Stimulated activated CD4-positive, alpha-beta T cell treated with anti-CD3 and anti-CD28 coated beads, Interleukin-4, amount 100 ng/mL, for 24 hours (primary cell): Measurements from ENCODE around the gene ZBTB42.

Source experiments
- DNase-seq: peaks from one replicate; pipeline ENCODE4 v3.0.0-alpha.2; 2020

Gene ZBTB42

DNA sequence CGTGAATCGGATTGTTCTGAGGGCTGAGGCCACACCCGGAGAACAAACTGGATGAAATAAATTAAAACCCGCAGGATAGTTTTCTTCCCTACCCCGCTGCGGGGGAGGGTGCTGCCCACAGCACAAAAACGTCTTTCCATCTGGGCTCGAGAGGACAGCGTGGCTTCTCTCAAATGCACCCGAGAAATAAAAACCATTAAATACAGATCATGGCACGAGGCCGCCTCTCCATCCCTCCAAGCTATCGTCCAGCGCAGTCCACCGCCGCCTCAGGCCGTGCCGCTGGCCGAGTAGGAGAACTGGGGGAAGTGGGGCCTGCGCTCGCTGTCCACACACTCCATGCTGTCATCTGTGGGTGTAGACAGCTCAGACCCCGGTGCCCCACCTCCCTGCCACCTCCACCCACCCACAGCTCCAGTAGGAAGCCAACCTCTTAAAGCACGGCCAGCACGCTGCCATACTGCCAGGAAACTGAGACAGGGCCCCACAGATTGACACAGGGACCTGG is 30.8 kb upstream of the ZBTB42 start:
- DNase-seq = no peak

DNA sequence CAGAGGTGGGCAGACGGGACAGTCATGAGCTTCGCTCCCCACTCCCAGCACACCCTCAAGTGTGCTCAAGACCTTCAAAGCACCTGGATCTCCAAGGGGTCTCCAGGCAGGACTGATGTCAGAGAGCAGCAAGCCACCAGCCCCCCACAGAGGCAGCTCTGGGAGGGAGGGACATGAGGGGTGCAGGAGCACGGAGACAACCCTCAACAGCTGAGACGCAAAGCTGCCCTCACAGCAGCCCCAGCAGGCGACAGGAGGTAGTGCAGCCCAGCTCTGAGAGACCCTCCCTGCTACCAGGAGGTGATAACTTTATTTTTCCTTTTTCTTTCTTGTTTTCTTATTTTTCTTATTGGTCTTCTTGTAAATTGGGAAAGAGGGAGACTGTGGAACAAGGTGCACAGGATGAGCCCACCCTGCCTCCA is 30.0 kb upstream of the ZBTB42 start:
- peak; percentile 29 for DNase-seq

DNA sequence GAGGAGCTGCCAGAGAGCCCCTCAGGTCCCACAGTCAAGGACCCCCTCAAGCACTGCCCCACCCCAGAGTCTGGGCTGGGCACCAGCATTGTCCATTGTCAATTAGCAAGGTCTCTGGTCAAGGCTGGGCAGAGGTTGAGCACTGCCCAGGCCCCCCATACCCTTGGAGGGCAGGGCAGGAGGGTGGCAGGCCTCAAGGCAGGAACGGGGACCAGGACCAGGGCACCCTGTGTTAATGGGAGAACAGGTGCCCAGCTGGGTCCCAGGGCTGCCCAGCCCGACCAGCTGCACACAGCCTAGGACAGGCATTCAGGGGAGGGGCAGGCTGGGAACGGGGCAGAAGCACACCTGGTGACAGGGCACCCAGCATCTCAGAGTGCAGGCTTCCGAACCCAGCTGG is 29.5 kb upstream of the ZBTB42 start:
- DNase-seq = no peak

DNA sequence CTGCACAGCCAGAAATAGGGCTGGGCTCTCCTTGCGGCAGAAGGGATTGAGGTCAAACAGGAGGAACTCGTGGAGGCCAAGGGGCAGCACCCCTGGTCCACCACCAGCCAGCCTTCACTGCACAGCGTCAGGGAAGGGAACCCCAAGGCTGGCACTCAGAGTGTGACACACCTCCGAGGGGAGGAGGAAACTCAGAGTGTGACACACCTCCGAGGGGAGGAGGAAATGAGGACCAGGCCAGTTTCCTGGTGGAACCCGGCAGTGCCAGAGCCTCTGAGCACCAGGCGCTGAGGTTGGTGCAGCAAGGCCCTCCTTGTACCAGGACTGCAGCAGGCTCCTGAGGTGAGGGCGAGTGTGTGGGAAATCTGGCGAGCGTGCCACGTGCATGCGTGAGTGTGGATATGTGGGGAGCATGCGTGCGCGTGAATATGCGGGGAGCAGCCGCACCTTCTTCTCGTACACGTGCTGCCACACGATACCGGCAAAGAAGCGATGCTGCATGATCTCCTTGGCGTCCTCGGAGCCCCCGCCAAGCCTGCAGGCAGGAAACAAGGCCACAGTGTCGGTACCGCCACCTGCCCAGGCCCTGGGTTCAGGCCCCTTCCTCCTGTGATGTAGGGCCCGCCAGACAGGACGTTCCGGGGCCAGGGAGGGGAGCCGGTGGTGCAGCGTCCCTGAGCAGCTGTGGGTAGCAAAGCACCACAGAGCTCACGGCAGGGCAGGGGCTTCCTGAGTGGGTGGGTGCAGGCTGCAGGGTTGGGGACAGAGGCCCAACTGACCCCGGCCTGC is 28.8 kb upstream of the ZBTB42 start:
- no peak for DNase-seq

DNA sequence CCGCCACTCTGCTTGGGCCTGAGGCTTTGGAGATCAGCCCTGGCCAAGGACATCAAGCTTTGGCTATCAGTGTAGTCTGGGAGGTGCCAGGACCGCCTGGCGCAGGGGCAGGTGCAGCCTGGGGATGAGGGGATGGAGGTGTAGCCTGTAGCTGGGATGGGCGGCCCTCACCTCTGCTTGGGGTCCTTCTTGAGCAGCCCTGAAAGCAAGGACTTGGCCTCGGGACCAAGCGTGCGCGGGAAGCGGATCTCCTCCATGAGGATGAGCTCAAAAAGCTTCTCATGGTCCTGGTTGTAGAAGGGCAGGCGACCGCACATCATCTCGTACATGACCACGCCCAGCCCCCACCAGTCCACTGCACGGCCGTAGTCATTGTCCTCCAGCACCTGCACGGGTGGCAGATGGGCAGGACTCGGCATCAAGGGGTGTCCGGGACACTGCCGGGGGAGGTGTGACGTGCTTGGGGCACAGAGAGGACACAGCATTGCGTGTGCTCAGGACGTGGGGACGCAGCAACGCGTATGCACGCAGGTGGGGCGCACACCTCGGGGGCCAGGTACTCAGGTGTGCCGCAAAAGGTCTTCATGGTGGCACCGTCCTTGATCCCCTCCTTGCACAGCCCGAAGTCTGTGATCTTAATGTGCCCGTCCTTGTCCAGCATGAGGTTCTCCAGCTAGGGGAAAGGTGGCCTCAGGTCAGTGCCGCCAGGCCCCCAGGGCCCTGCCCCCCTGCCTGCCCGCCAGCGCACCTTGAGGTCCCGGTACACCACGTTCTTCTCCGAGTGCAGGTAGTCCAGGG is 28.0 kb upstream of the ZBTB42 start:
- no peak for DNase-seq

DNA sequence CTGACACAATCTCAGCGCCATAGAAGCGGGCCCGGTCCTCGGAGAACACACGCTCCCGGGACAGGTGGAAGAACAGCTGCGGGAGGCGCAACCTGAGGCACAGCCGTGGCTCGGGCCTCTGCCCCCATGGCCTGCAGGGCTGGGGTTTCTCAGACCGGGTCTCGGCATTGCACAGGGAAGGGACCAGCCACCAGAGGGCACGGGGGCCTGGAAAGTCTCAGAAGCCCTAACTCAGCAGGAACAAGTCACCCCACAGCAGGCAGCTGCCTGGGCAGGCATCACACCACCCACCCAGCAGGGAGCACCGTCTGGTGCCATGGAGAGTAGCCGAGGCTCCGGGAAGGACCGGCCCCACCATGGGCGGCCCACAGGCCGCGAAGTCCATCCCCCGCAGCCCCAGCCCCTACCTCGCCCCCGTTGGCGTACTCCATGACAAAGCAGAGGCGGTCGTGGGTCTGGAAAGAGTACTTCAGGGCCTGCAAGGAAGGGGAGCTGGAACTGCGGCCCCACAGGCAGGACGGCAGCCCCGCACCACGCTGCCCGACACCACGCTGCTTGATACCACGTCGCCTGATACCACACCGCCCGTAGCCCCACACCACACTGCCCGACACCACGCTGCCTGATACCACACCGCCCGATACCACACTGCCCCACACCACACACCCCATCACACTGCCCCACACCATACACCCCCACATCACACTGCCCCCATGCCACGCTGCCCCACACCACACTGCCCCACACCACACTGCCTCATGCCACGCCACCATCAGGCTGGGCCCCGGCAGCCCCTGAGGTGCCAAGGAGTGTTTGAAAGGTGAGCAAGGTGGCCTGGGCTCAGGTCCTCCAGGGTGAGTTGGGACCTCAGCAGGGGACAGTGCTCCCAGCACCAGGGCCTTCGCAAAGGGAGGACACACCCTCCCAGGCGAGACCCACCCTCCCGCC is 27.1 kb upstream of the ZBTB42 start:
- no peak for DNase-seq

DNA sequence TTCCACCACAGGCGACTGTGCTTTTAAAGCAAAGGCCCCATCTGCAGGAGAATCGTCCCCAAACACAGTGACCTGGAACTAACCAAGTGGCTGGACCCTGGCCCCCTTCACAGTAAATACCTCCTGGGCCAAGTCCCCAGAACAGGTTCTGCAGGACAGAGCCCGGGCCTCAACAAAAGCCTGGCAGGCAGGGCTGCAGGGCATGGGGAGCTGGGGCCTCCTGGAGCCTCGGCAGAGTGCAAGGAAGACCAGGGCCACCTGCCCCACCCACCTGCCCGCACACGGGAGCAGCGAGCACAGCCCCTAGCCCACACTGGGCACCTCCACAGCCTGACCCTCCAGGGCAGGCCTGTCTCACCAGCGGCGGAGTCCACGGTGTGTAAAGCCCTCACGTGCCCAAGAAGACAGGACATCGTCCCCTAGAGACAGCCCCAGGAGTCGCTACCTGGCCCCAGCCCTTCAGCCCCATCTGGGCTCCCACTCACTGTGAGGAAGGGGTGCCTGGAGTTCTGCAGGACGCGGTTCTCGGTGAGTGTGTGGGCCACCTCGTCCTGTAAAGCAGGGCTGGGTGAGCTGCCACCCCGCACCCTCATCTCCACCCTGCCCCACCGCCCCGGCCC is 26.3 kb upstream of the ZBTB42 start:
- DNase-seq = no peak

DNA sequence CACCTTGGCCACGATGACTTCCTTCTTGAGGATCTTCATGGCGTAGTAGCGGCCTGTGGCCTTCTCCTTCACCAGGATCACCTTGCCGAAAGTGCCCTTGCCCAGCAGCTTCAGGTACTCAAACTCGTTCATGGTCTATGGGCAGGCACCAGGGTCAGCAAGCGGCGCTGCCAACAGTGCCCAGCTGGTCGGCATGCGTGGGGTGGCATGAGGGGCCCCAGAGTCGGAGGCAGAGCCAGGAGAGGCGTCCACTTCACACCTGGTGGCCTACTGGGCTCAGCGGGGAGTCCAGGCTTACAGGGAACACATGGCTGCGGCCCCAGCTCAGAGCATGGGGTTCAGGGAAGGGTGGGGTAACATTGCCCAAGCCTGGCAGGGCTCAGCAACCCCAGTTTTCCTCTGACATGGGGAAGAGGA is 25.8 kb upstream of the ZBTB42 start:
- no peak for DNase-seq

DNA sequence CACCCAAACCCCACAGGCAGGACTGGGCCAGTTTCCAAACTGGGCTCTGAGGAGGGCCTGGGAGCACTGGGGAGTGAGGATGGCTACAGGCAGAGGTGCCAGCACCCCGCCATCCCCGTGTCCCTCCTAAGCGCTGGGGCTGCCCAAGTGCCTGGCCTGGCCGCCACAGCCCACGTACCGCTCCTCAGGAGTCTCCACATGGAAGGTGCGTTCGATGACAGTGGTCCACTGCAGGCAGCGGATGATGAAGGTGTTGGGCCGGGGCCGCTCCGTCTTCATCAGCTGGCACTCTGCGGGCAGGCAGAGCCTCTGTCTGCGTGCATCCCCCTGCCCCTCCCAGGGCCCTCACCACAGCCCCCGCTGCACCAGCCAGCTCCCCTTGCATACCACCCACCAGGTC is 24.4 kb upstream of the ZBTB42 start:
- DNase-seq = no peak

DNA sequence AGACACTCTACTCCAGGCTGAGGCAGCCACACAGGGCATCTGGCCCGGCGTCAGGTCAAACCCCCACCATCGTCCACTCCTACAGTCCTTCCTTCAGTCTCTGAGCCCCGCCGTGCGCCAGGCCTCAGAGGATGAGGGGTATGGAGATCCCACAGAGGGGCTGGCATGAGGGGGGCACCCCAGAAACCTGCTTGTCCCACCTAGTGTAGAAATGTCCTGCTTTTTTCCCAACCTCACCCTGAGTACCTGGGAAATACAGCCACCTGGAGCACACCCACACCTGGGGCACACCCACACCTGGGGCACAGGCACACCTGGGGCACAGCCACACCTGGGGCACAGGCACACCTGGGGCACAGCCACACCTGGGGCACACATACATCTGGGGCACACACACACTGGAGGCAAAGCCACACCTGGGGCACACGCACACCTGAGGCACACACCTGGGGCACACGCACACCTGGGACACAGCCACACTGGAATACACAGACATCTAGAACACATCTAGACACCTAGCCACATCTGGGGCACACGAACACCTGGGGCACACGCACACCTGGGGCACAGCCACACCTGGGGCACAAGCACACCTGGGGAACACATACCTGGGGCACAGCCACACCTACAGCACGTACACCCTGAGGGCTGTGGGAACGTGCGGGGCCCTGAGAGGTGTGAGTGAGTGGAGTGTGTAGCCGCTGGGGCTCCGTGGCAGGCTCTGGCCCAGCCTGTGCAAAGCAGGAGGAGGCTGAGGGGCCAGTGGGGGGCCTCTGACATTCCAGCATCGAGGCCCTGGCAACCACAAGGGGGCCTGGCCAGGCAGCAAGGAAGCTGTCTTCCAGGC is 23.7 kb upstream of the ZBTB42 start:
- DNase-seq = no peak

DNA sequence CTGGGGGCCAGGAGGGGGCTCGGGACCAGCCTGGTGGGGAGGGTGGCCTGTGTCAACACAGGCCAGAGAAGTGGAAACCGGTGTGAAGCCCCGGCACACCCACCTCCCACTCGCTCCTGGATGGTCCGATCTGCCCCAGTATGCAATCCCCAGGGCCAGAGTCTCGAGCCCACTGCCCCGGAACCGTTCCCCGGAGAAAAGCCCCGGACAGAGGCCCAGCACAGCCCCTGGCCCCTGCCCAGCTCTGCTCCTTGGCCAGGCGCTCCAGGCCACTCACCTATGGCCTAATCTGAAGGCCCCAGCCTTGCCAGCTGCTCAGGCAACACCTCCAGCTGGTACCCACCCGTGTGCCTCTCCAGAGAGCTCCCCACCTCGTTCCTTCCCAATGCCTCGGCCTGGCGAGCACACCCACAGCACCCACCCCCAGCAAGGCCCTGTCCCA is 23.1 kb upstream of the ZBTB42 start:
- DNase-seq = no peak

DNA sequence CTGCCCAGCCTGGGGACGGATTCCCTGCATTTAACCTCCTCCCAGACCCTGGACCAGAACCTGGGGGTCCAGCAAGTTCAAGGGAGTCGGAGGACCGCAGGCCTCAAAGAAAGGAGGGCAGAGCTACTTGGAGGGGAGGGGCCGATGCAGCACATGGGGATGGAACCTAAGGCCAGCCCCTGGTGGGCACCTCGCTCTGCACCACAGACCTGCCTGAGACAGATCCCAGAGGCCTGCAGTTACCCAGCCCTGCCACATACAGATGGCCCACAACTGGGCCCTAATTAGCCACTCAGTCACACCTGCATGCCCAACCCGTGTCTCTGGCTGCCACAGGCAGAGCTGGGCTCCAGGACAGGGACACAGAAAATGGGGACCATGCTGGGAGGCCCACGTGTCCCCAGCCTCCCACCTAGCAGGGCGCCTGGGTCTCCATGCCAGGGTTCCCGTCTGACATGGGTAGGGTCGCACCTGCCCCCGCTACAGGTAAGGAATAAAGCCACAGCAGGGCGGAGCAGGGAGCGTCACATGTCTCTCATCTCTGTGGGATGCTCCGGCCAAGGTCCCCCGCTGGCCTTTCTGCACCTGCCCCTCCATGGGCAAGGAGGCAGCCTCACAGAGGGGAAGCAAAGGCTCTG is 22.1 kb upstream of the ZBTB42 start:
- no peak for DNase-seq

DNA sequence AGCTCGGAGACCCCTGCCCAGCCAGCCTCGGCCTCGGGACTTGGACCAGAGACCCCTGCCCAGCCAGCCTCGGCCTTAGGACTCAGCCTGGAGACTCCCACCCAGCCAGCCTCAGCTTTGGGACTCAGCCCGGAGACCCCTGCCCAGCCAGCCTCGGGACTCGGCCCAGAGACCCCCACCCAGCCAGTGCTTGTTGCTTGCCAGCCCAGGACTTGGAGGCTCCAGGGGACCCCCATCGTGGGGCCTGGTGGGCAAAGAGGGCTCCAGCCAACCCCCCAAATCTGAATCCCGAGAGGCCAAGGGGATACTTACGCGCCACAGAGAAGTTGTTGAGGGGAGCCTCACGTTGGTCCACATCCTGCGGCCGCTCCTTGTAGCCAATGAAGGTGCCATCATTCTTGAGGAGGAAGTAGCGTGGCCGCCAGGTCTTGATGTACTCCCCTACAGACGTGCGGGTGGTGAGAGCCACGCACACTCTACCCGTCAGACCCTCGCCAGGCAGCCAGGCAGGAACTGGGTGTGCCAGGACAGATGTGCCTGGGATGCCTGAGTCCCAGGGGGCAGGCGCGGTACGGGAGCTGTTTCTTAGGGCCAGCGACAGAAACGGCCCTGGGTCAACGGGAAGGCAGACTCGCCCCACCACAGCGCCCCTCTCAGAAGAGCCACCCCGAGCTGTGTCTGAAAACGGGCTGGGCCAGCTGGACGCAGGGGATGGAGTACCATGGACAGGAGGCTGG is 21.0 kb upstream of the ZBTB42 start:
- no peak for DNase-seq

DNA sequence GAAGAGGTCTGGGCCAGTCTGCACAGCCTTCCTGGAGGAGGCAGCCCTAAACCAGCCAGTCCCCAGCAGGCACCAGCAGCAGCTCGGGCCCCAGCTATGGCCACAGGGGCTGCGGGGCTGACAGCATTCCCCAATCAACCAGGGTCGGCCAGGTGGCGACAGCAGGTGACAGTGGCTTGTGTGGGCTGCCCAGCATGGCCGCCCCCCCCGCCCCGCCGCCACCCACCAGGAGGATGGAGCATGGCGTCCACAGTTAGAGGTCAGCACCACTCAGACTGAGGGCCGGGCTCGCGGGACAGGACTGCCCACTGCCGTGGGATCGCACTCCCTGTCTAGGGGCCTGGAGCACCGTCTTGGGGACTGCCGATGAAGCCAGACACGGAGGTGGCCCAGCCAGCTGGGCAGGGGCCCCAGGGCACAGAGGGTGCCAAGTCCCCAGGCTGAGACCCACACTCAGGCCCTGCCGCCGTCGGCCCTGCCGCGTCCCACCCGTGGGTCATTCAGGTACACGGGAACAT is 20.3 kb upstream of the ZBTB42 start:
- no peak for DNase-seq

DNA sequence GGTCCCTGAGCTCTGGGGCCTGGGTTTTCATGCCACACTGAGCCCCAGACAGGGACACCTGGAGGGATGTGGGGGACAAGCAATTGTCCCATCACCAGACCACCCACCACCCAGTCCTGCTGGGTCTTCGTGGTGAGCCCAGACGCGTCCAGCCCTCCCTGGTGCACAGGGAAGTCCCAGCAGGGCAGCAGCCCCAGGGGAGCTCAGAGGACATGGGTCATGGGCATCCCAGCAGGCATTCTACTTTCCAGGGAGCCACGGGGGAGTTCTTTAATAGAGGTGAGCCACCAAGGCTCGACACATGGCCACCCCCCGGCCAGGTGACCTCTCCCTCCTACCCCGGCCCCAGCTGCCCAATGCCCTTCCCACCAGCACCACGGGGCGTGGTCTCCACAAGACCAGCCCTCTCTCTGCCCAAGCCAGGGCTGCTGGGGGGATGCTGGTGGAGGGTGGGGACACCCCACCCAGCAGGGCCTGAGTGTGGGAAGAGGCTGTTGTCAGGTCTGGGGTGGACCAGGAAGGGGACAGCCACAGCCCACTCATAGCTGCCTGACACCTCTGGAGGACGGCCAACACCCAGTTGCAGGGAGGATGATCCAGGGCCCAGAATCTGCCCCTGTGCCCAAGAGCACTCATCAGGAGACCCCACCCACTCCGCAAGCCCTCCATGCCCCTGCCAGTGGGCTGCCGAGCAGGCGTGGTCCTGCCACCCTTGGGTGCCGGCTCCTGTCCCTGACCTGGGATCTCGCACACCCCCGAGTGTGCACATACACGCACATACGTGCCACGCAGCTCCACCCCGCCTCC is 19.4 kb upstream of the ZBTB42 start:
- DNase-seq = no peak

DNA sequence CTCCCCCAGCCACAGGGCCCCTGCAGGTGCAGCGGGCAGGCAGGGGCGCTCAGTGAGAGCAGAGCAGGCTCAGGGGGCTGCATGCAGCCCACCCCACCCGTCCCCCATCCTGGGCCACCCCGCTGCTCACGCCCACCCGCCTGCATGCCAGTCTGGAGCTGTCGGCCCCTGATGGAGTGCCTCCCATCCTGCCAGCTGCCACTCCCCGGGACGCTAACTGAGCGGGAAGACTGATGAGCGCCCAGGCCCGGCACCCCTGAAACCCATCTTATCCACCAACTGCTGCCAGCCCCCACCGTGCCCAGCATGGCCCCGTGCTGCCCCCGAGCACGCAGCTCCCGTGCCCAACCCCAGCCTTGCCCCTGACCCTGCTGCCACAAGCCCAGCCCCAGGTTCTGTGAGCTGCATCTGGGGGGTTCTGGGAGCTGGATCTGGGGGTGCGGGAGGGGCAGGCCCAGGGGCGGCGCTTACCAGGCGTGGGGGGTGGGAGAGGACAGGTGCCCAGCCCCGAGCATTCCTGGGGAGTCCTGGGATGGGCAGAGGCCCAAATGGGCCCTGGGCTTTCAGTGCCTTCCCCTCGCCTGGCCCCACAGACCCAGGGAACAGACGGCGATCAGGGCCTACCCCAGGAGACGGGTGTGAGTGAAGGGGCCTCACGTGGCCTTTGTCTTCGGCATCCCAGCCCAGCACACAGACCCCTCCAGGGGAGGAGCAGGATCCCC is 18.7 kb upstream of the ZBTB42 start:
- DNase-seq = no peak

DNA sequence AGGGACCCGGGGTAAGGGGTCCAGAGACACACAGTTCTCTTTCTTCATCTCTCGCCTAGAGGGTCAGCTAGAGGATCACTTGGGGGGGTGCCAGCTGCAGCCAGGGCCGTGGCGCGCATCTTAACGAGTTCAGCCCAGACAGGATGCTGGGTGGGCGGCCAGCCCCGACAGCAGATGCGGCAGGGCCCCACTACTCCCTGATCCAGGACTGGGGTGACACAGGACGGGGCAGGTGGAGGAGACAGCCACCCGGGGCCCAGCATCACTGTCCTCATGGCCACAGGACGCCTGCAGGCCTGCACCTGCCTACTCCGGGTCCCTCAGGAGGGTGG is 18.1 kb upstream of the ZBTB42 start:
- no peak for DNase-seq

DNA sequence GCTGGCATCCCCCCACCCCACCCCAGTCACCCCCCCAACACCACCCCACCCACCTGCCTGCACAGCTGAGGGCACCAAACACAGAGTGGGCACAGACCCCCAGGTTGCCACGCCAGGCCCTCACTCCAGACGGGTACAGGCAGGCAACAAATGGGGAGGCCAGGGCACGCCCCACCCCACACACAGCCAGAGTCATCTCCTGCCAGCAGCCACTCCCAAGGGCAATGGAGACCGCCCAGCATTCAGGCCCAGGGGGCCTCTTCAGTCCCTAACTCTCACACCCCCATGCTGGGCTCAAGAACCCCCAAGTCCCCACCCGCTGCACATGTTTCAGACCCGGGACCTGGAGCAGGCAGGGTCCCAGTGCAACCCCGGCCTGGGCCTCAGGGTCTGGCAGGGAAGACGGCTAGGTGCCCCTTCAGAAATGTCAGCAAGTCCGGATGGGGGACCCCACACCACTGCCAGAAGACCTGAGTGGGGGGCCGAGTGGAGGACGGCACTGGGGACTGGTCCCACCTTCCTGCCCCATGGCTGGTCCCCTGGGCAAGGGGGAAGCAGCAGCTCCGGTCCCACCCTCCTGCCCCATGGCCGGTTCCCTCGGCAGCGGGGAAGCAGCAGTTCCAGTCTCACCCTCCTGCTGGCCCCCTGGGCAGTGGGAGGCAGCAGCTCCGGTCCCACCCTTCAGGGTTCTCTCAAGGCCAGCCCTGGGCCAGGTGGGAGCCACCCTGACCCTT is 17.2 kb upstream of the ZBTB42 start:
- no peak for DNase-seq
